ENCODE results near the gene FRMD4B. TPM values are rescaled to one million over a fixed set of nuclear protein-coding genes. Genes with fewer than 3 reads are reported as not detected.

FRMD4B gene
- total RNA-seq, 3 donors from 2014 or later (not counting 1 experiment from before 2014, with no cell fraction given): 8.5 to 19.8 (median 9.4) TPM

- H3K27me3 ChIP-seq (ENCODE audit: control insufficient read depth, insufficient read depth, low read length): no peaks in the 10 kb centered on the region
- no peak for DNase-seq
- no peak overlapping the region for H3K27ac Mint-ChIP-seq
- intact Hi-C loops (cut with micrococcal nuclease): no loop called here
- no peak overlapping the region for H3K4me3 ChIP-seq (ENCODE audit: low read length)
- H3K36me3 Mint-ChIP-seq: no peaks in the 10 kb centered on the region
- ATAC-seq: no peak
- no peaks in the 10 kb centered on the region for H3K9me3 Mint-ChIP-seq
- peaks cover 0 to 5% of the 10 kb centered on the region in 2 donors for H3K4me1 Mint-ChIP-seq
- H3K27ac ChIP-seq (ENCODE audit: low read length): no peak overlapping the region
- H3K4me1 ChIP-seq (ENCODE audit: control insufficient read depth, insufficient read depth, low read length): no peaks in the 10 kb centered on the region
- no peaks in the 10 kb centered on the region for H3K9me3 ChIP-seq (ENCODE audit: control insufficient read depth, insufficient read depth, low read length)
- H3K27me3 Mint-ChIP-seq (ENCODE audit: low read depth in 2 of 2): no peaks in the 10 kb centered on the region
- H3K4me3 Mint-ChIP-seq: no peak overlapping the region
- 89% methylated on average over 5 of the region's 6 CpGs for WGBS (ENCODE audit: insufficient coverage)
- H3K36me3 ChIP-seq (ENCODE audit: control insufficient read depth, insufficient read depth, low read length): no peaks in the 10 kb centered on the region
- TF ChIP-seq, protein P1, sequence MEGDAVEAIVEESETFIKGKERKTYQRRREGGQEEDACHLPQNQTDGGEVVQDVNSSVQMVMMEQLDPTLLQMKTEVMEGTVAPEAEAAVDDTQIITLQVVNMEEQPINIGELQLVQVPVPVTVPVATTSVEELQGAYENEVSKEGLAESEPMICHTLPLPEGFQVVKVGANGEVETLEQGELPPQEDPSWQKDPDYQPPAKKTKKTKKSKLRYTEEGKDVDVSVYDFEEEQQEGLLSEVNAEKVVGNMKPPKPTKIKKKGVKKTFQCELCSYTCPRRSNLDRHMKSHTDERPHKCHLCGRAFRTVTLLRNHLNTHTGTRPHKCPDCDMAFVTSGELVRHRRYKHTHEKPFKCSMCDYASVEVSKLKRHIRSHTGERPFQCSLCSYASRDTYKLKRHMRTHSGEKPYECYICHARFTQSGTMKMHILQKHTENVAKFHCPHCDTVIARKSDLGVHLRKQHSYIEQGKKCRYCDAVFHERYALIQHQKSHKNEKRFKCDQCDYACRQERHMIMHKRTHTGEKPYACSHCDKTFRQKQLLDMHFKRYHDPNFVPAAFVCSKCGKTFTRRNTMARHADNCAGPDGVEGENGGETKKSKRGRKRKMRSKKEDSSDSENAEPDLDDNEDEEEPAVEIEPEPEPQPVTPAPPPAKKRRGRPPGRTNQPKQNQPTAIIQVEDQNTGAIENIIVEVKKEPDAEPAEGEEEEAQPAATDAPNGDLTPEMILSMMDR (IDR thresholded peaks at IDR 0.05): no peak
These were observed 26.5 kb downstream of the FRMD4B start for GRCh38 chr3:69359339-69359893.

DNA sequence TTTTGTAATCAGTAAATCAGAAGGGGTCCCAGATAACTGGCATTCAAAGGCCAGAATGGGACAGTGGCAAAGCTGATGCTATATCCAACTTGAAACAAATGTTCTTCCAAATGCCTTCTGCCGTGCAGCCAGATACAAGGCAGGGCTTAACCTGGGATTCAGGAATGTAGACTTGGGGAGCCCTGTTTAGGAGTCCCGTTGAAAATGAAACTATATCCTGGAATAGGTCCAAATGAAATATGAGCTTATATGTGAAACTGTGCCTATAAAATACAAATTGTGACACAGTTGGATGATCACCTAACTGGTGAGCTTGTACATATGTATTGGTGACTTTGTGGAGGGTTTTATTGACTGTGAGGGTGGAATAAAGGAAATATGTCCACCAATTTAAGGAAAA, 28.7 kb downstream of the FRMD4B start:
- Mint-ChIP-seq H3K4me1 (peaks cover 16 to 18% of the 10 kb centered on the region in 2 donors), H3K27ac (no peak overlapping the region), H3K9me3 (no peaks in the 10 kb centered on the region), H3K36me3 (no peaks in the 10 kb centered on the region), H3K4me3 (no peak overlapping the region), H3K27me3 (ENCODE audit: low read depth in 2 of 2) (peaks cover 12 to 18% of the 10 kb centered on the region in 2 donors)
- Histone ChIP-seq H3K4me1 (ENCODE audit: control insufficient read depth, insufficient read depth, low read length) (no peaks in the 10 kb centered on the region), H3K27me3 (ENCODE audit: control insufficient read depth, insufficient read depth, low read length) (no peaks in the 10 kb centered on the region), H3K36me3 (ENCODE audit: control insufficient read depth, insufficient read depth, low read length) (no peaks in the 10 kb centered on the region), H3K9me3 (ENCODE audit: control insufficient read depth, insufficient read depth, low read length) (no peaks in the 10 kb centered on the region), H3K27ac (ENCODE audit: low read length) (no peak overlapping the region), H3K4me3 (ENCODE audit: low read length) (no peak overlapping the region)
- TF ChIP-seq, protein P1 (IDR thresholded peaks at IDR 0.05): no peak
- ATAC-seq (no peak), DNase-seq (no peak)
- WGBS (ENCODE audit: insufficient coverage): 60% methylated on average over 2 of the region's 2 CpGs
- intact Hi-C loops (cut with micrococcal nuclease): no loop called here

- Mint-ChIP-seq H3K27me3 (ENCODE audit: low read depth in 2 of 2) (peaks cover 12 to 18% of the 10 kb centered on the region in 2 donors), H3K4me3 (no peak overlapping the region), H3K27ac (no peak overlapping the region), H3K9me3 (no peaks in the 10 kb centered on the region), H3K4me1 (peaks cover 19 to 21% of the 10 kb centered on the region in 2 donors), H3K36me3 (no peaks in the 10 kb centered on the region)
- TF ChIP-seq, protein P1 (IDR thresholded peaks at IDR 0.05): no peak
- Histone ChIP-seq H3K27me3 (ENCODE audit: control insufficient read depth, insufficient read depth, low read length) (no peaks in the 10 kb centered on the region), H3K27ac (ENCODE audit: low read length) (no peak overlapping the region), H3K9me3 (ENCODE audit: control insufficient read depth, insufficient read depth, low read length) (no peaks in the 10 kb centered on the region), H3K4me1 (ENCODE audit: control insufficient read depth, insufficient read depth, low read length) (no peaks in the 10 kb centered on the region), H3K4me3 (ENCODE audit: low read length) (no peak overlapping the region), H3K36me3 (ENCODE audit: control insufficient read depth, insufficient read depth, low read length) (no peaks in the 10 kb centered on the region)
- ATAC-seq (no peak), DNase-seq (no peak)
- 100% methylated on average over 1 of the region's 2 CpGs for WGBS (ENCODE audit: insufficient coverage)
- intact Hi-C loops (cut with micrococcal nuclease): no loop called here
These were observed 30.9 kb downstream of the FRMD4B start for GRCh38 chr3:69354948-69355347.

DNA sequence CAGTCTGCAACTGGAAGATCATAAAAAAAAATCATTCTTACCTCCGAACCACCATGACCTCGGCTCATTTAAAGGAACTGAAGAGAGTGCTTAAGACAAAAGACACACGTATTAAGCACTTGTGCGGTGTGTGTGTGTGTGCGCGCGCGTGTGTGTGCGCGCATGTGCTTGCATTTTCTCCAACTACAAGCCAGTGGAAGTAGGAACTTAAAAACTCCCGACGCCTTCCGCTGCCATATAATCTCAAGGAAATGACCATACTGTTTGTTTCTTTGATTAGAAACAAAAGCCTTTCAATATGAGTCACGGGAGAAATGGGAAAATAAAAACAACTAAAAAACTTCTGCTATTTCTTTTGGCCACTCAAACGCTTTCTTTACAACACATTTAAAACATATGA, 32.4 kb downstream of the FRMD4B start:
- Mint-ChIP-seq H3K9me3 (no peaks in the 10 kb centered on the region), H3K4me1 (peaks cover 19 to 21% of the 10 kb centered on the region in 2 donors), H3K27ac (peak overlapping the region in 1 of 2 donors; percentile 65), H3K36me3 (no peaks in the 10 kb centered on the region), H3K4me3 (peak overlapping the region; percentile 86), H3K27me3 (ENCODE audit: low read depth in 2 of 2) (peaks cover 12 to 18% of the 10 kb centered on the region in 2 donors)
- Histone ChIP-seq H3K27me3 (ENCODE audit: control insufficient read depth, insufficient read depth, low read length) (no peaks in the 10 kb centered on the region), H3K4me1 (ENCODE audit: control insufficient read depth, insufficient read depth, low read length) (no peaks in the 10 kb centered on the region), H3K4me3 (ENCODE audit: low read length) (peak overlapping the region; percentile 32), H3K27ac (ENCODE audit: low read length) (no peak overlapping the region), H3K9me3 (ENCODE audit: control insufficient read depth, insufficient read depth, low read length) (no peaks in the 10 kb centered on the region), H3K36me3 (ENCODE audit: control insufficient read depth, insufficient read depth, low read length) (no peaks in the 10 kb centered on the region)
- TF ChIP-seq, protein P1 (IDR thresholded peaks at IDR 0.05): no peak
- ATAC-seq: peak in 2 of 3 donors; percentile 33 to 64
- no peak for DNase-seq
- WGBS (ENCODE audit: insufficient coverage): 1% methylated on average over 15 of the region's 15 CpGs
- intact Hi-C loops (cut with micrococcal nuclease): no loop called here

Data from natural killer cell (primary cell).